Loucy (cell line): ENCODE data around the gene PHRF1.

Experiments
- EZH2phosphoT487 ChIP-seq: fragments of 200-600 bp; IDR thresholded peaks from 2 replicates; pipeline ENCODE4 v1.6.1; 2018; ENCODE audit warnings: antibody characterized with exemption, mild to moderate bottlenecking, moderate library complexity, borderline replicate concordance
- TF ChIP-seq, protein P1 (sequence below): fragments of 200-600 bp; sonication (generic); conservative IDR thresholded peaks from 2 replicates; pipeline ENCODE4 v1.5.1; 2014; ENCODE audit warnings: mild to moderate bottlenecking, antibody characterized with exemption, low read length

DNA sequence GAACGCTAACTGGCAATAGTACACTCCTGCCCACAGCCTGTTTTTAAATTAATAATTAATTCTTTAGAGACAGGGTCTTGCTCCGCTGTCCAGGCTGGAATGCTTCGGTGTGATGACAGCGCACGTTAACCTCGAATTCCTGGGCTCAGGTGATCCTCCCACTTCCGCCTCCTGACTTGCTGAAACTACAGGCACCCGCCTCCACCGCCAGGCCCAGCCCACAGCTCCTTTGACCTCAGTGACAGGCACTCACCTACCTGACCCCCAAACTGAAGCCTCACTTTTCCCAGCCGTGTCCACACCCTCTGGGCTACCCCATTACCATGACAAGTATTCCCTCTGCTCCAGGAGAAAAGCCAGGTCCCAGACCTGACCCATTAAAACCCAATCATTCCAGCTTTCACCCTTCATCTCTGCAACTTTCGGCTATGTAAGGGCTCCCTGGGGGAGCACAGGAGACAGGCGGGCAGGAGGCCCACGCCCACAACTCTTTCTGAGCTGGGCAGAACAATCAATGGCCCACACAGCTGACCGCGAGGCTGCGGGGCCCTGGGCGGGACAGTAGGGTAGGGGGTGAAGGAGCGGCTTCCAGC lies 16.5 kb upstream of the PHRF1 start:
- TF ChIP-seq, protein P1, sequence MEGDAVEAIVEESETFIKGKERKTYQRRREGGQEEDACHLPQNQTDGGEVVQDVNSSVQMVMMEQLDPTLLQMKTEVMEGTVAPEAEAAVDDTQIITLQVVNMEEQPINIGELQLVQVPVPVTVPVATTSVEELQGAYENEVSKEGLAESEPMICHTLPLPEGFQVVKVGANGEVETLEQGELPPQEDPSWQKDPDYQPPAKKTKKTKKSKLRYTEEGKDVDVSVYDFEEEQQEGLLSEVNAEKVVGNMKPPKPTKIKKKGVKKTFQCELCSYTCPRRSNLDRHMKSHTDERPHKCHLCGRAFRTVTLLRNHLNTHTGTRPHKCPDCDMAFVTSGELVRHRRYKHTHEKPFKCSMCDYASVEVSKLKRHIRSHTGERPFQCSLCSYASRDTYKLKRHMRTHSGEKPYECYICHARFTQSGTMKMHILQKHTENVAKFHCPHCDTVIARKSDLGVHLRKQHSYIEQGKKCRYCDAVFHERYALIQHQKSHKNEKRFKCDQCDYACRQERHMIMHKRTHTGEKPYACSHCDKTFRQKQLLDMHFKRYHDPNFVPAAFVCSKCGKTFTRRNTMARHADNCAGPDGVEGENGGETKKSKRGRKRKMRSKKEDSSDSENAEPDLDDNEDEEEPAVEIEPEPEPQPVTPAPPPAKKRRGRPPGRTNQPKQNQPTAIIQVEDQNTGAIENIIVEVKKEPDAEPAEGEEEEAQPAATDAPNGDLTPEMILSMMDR: no peak
- TF ChIP-seq EZH2phosphoT487: no peak
